Measurements from ENCODE around the gene TOR1B.

Gene TOR1B

GRCh38 chr9:129836311-129837007, 33.5 kb downstream of the TOR1B start:
- H3K4me3 ChIP-seq (ENCODE audit: low read length), result peak overlapping the region; percentile 75
- no peak for DNase-seq (ENCODE audit: low read depth)
- no peak for TF ChIP-seq CTCF (conservative IDR thresholded peaks at IDR 0.05; ENCODE audit: low read length)

- TF ChIP-seq CTCF (conservative IDR thresholded peaks at IDR 0.05; ENCODE audit: low read length), result 0 out of 2 replicates have a peak, but pooled peaks have one; percentile 2
Measured at GRCh38 chr9:129838707-129839259, 35.8 kb downstream of the TOR1B start.

GRCh38 chr9:129839324-129840023, 36.5 kb downstream of the TOR1B start:
- no peak for TF ChIP-seq CTCF (conservative IDR thresholded peaks at IDR 0.05; ENCODE audit: low read length)
- no peak overlapping the region for H3K4me3 ChIP-seq (ENCODE audit: low read length)

More at GRCh38 chr9:129838707-129839259, 35.8 kb downstream of the TOR1B start:
- peak; percentile 79 for DNase-seq (ENCODE audit: low read depth)
- no peak overlapping the region for H3K4me3 ChIP-seq (ENCODE audit: low read length)

GRCh38 chr9:129840034-129840433, 37.0 kb downstream of the TOR1B start:
- no peak overlapping the region for H3K4me3 ChIP-seq (ENCODE audit: low read length)
- no peak for DNase-seq (ENCODE audit: low read depth)
- TF ChIP-seq CTCF (conservative IDR thresholded peaks at IDR 0.05; ENCODE audit: low read length), result no peak

More at GRCh38 chr9:129839324-129840023, 36.5 kb downstream of the TOR1B start:
- DNase-seq (ENCODE audit: low read depth), result no peak

GRCh38 chr9:129841071-129841470, 38.1 kb downstream of the TOR1B start:
- DNase-seq (ENCODE audit: low read depth), result no peak
- no peak for TF ChIP-seq CTCF (conservative IDR thresholded peaks at IDR 0.05; ENCODE audit: low read length)

GRCh38 chr9:129845373-129845772, 42.4 kb downstream of the TOR1B start:
- H3K4me3 ChIP-seq (ENCODE audit: low read length), result no peak overlapping the region
- no peak for DNase-seq (ENCODE audit: low read depth)
- no peak for TF ChIP-seq CTCF (conservative IDR thresholded peaks at IDR 0.05; ENCODE audit: low read length)

More at GRCh38 chr9:129841071-129841470, 38.1 kb downstream of the TOR1B start:
- H3K4me3 ChIP-seq (ENCODE audit: low read length), result no peak overlapping the region

Measured in AG10803 (cell line).